H4 (cell line): ENCODE measurements around the gene HMCN2. TPM values are rescaled to one million over a fixed set of nuclear protein-coding genes. Genes with fewer than 3 reads are reported as not detected.

Source experiments
- DNase-seq: peaks from one replicate; pipeline ENCODE4 v3.0.0-alpha.2; 2015; ENCODE audit warnings: low spot score
- total RNA-seq: library from RNA; depleted of rRNA; stranded (reverse); fragments of >200 nt; shearing (Covaris generic); gene quantifications from 2 replicates; pipeline ENCODE4 v1.2.3, GENCODE V29; 2014; rRNA removed

Gene HMCN2
- total RNA-seq = 0.10 TPM in 1 of 2 replicates, not detected in the other

GRCh38 chr9:130265431-130266235 is at the start of gene HMCN2:
HMCN2 (plus strand) TSS chr9:130265760; CDS start chr9:130265879, 119 bp downstream.
- no peak for DNase-seq

DNA sequence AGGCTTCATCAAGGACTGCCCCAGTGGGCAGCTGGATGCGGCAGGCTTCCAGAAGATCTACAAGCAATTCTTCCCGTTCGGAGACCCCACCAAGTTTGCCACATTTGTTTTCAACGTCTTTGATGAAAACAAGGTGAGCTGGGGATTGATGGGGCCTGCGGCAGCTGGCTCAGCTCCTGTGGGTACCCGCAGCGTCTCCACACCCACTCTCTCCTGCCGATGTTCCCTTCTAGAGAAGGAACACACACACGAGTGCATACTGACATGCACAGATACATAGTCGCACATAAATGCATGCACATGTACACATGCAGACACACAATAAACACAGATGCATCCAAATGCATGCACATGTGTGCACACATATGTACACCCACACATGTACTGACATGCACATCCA is 47.7 kb upstream of the HMCN2 start:
- DNase-seq = no peak

GRCh38 chr9:130219661-130220096 is 45.9 kb upstream of the HMCN2 start:
- no peak for DNase-seq

- DNase-seq = no peak
Observed at GRCh38 chr9:130220352-130220751, 45.2 kb upstream of the HMCN2 start.

DNA sequence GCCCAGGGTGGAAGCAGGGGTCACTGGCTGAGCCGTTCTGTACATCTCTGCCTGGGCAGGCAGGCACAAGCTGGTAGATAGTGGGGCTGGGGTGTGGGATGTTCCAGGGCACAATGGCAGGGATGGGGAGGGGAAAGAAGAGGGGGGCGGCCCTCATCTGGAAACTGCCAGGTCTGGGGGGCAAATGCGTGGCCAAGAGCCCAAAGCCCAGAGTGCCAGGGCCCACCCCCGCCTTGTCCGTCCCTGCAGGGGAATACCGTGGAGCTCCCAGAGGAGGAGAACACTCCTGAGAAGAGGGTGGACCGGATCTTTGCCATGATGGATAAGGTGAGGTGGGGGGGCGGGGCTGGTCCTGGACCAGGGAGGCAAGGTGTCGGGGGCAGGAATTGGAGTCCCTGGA is 42.7 kb upstream of the HMCN2 start:
- no peak for DNase-seq

DNA sequence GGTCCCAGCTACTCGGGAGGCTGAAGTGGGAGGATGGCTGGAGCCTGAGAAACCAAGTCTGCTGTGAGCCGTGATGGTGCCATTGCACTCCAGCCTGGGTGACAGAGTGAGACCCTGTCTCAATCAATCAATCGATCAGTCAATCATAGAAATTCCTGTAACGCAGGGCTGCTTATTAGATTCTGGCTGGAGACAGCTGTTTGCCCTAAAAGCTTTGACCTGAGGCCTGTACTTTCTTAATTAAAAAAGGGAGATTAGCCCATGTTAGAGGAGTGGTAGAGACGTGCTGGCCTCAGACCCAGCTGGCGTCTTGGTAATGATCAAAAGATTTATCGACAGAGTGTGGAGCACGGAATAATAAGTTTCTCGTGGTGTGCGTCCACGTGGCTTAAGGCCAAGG is 40.5 kb upstream of the HMCN2 start:
- DNase-seq = no peak

DNA sequence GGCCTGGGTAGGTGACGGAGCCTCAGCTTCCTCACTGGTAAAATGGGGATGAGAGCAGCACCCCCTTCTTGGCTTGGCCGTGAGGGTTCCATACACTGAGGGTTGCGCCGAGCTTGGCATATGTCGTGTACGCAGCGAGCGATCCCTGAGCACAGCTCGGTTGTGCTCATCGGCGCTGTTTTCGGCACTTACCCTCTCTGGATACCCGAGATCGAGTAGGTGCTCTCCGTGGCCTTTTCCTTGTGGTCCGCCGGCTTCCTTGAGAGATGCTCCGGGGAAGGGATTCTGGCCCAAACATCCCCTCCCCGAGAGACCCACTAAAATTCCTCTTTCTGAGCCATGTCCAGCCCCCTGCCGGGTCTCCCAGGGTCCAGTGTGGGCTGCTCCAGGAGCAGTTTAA is 40.0 kb upstream of the HMCN2 start:
- no peak for DNase-seq

- DNase-seq = no peak
Observed at GRCh38 chr9:130226112-130226511, 39.4 kb upstream of the HMCN2 start.

GRCh38 chr9:130227833-130228232 is 37.7 kb upstream of the HMCN2 start:
- DNase-seq = no peak

DNA sequence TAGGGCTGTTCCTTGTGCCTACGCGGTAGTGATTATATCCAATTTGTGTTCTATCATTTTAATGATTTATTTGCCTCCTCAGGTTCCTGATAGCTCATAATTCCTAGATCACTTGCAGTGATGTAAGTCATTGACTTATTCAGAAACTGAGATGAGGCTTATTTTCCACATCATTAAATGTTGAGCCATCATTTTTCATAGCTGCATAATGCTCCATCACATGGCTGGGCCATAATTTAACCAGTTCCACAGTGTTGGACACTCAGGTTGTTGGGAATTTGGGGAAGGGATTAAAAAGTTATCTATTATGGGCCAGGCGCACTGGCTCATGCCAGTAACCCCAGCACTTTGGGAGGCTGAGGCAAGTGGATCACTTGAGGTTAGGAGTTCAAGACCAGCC is 35.8 kb upstream of the HMCN2 start:
- no peak for DNase-seq

- DNase-seq = no peak
Observed at GRCh38 chr9:130230631-130231030, 34.9 kb upstream of the HMCN2 start.

- DNase-seq = no peak
Observed at GRCh38 chr9:130232899-130233586, 32.5 kb upstream of the HMCN2 start.

- DNase-seq = no peak
Observed at GRCh38 chr9:130233587-130233945, 32.0 kb upstream of the HMCN2 start.

GRCh38 chr9:130234340-130235260 is 31.0 kb upstream of the HMCN2 start:
- DNase-seq = no peak

GRCh38 chr9:130235558-130236435 is 29.8 kb upstream of the HMCN2 start:
- DNase-seq = no peak

DNA sequence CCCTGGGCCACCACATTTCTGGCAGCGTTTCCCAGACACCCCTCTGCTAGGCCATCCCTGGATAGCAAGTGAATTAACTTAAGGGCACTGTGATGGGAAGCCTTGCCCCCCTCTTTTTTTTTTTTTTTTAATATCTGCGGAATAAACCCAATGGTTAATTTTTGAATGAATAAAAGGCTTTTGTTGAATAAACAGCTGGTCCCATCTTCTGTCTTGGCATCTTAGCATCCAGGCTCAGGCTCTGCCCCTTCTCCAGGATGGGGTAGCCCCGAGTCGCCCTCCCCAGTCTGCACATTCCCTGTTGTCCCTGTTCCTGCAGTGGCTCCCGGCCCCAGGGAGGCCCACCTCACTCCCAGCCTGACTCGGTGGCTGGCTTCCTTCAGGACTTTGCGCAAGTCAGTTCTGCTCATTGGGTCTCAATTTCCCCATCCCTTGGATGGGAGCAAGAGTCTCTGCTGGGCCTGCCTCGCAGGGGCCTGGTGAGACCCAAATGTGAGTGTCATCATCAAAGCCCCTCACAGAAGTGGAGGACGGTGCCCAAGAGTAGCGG is 29.0 kb upstream of the HMCN2 start:
- DNase-seq = no peak

- DNase-seq = peak; percentile 33
Observed at GRCh38 chr9:130237076-130237475, 28.5 kb upstream of the HMCN2 start.

DNA sequence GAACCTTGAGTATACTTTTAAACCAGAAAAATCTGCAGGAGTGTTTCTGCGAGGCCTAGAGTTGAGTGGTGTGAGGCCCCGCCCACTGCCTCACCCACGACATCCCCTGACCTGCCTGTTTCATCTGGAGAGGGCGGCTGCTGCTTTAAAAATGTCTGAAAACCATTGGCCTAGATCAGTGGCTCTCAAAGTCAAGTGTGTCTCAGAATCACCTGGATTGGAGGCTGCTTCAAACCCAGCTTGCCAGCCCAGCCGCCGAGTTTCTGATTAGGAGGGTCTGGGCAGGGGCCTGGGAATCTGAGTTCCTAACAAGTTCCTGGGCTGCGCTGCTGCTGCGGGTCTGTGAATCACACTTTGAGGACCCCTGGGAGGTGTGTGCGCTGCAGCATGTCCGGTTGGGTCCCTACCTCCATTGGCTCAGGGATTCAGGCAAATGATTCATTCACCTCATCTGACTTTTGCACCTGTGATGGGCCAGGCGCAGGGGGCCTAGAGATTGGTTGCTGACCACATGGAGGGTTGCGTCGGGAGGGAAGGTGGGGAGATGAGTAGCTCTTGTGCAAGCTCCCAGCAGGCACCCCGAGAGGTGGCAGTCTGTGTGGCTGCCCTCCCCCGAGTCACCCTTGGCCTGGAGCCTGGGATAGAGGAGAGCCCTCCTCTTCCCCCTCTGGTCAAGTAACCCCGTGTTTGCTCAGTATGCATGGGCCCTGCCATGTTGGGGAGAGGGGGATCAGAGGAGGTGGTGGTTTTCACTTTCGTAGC is 27.6 kb upstream of the HMCN2 start:
- DNase-seq = no peak

- no peak for DNase-seq
Observed at GRCh38 chr9:130239363-130239695, 26.2 kb upstream of the HMCN2 start.

DNA sequence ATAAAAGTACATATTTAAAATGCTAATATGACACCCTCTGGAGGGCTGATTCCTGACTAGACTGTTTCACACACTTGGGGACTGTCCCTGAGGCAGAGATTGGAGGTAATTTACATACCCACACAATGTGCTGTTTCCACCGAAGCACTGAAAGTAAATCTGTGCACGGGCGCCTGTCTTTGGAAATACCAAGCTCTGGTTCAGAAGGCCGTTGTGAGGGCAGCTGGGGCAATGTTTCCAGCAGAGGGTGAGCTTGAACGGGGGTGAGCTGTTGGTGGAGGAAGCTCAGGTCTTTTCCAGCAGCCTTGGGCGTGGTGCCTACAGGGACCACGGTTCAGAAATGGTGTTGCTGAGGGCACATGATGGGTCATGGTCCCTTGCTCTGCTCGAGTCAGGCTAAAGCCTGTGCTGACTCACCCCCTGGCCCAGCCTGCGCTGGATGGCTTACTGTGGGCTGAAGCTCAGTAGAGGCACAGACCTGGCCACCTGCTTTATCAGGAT is 25.8 kb upstream of the HMCN2 start:
- DNase-seq = no peak
